ENCODE measurements around the gene PLOD3.
A peak's percentile ranks its signal among the peaks of the same experiment; 100 is the strongest.

PLOD3 gene

GRCh38 chr7:101185258-101185839 is 32.0 kb downstream of the PLOD3 start:
- Histone ChIP-seq H3K4me3 (no peak overlapping the region), H3K9me3 (ENCODE audit: low read depth, low read length) (no peaks in the 10 kb centered on the region), H3K36me3 (ENCODE audit: insufficient read depth, low read length) (no peaks in the 10 kb centered on the region), H3K9ac (ENCODE audit: insufficient read length) (no peak overlapping the region), H3K27ac (no peak overlapping the region)
- DNase-seq (ENCODE audit: low read depth, low spot score): no peak
- TF ChIP-seq POLR2AphosphoS5 (IDR thresholded peaks at IDR 0.05; ENCODE audit: borderline replicate concordance, low read depth, low read length): no peak

GRCh38 chr7:101180130-101180755 is 37.1 kb downstream of the PLOD3 start, which contains the start of gene NAT16:
Gene NAT16 (minus strand): TSS chr7:101180293. CDS start chr7:101174807, 5,486 bp downstream.
- DNase-seq (ENCODE audit: low read depth, low spot score): no peak
- Histone ChIP-seq H3K36me3 (ENCODE audit: insufficient read depth, low read length) (no peaks in the 10 kb centered on the region), H3K27ac (no peak within 1 kb of the TSS), H3K9ac (ENCODE audit: insufficient read length) (peak within 1 kb of the TSS; percentile 37), H3K4me3 (peak within 1 kb of the TSS; percentile 75), H3K9me3 (ENCODE audit: low read depth, low read length) (no peaks in the 10 kb centered on the region)
- no peak for TF ChIP-seq FOXP2 (optimal IDR thresholded peaks at IDR 0.05; ENCODE audit: control extremely low read depth, extremely low read length, insufficient read depth)
- no peak for TF ChIP-seq EZH2 (IDR thresholded peaks at IDR 0.05)
- no peak for TF ChIP-seq POLR2AphosphoS5 (IDR thresholded peaks at IDR 0.05; ENCODE audit: borderline replicate concordance, low read depth, low read length)

DNA sequence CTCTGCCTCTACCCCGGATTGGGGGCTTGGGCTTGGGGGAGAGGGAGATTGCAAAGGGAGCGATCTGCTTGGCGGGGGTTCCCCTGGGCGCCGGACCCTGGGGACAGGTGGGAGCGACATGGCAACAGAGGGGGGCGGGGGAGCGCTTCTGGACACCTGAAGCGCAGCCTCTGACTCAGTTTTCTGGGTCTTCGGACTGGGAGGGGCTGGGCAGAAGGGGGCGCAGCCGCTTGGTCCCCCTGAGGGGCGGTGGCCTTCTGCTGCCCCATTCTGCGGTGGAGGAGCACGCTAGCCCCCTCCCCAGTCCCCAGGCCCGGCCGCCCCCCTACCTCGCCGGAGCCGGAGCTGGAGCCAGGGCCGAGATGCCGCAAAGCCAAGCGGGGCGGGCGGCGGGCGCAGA is 37.7 kb downstream of the PLOD3 start:
- Histone ChIP-seq H3K36me3 (ENCODE audit: insufficient read depth, low read length) (no peaks in the 10 kb centered on the region), H3K27ac (no peak overlapping the region), H3K9ac (ENCODE audit: insufficient read length) (no peak overlapping the region), H3K9me3 (ENCODE audit: low read depth, low read length) (no peaks in the 10 kb centered on the region), H3K4me3 (peak overlapping the region; percentile 75)
- DNase-seq (ENCODE audit: low read depth, low spot score): no peak
- TF ChIP-seq FOXP2 (optimal IDR thresholded peaks at IDR 0.05; ENCODE audit: control extremely low read depth, extremely low read length, insufficient read depth): no peak
- no peak for TF ChIP-seq EZH2 (IDR thresholded peaks at IDR 0.05)
- no peak for TF ChIP-seq POLR2AphosphoS5 (IDR thresholded peaks at IDR 0.05; ENCODE audit: borderline replicate concordance, low read depth, low read length)

DNA sequence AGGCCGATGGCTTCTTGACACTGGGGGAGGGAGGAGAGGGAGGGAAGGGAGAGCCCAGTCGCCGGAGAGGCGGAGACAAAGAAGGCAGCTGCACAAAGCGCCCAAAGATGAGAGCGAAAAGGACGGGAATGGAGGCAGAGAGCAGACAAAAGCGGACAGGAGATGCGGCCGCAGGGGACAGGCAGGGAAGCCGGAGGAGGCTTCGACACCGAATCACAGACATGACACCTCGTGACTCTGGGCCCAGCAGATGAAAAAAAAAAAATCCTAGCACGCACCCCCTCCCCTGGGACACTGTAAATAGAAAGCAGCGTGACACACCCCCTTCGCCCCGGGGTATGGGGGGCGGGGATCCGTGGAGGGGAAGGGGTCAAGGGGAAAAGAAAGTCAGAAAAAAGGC is 38.3 kb downstream of the PLOD3 start:
- no peak for DNase-seq (ENCODE audit: low read depth, low spot score)
- Histone ChIP-seq H3K9me3 (ENCODE audit: low read depth, low read length) (no peaks in the 10 kb centered on the region), H3K36me3 (ENCODE audit: insufficient read depth, low read length) (no peaks in the 10 kb centered on the region), H3K27ac (no peak overlapping the region), H3K9ac (ENCODE audit: insufficient read length) (peak overlapping the region; percentile 37), H3K4me3 (peak overlapping the region; percentile 75)
- TF ChIP-seq EZH2 (IDR thresholded peaks at IDR 0.05): no peak
- TF ChIP-seq POLR2AphosphoS5 (IDR thresholded peaks at IDR 0.05; ENCODE audit: borderline replicate concordance, low read depth, low read length): no peak
- TF ChIP-seq FOXP2 (optimal IDR thresholded peaks at IDR 0.05; ENCODE audit: control extremely low read depth, extremely low read length, insufficient read depth): no peak

- H3K36me3 ChIP-seq (ENCODE audit: insufficient read depth, low read length): no peaks in the 10 kb centered on the region
- H3K4me3 ChIP-seq: no peak overlapping the region
- no peak for DNase-seq (ENCODE audit: low read depth, low spot score)
- no peak for TF ChIP-seq FOXP2 (optimal IDR thresholded peaks at IDR 0.05; ENCODE audit: control extremely low read depth, extremely low read length, insufficient read depth)
- TF ChIP-seq POLR2AphosphoS5 (IDR thresholded peaks at IDR 0.05; ENCODE audit: borderline replicate concordance, low read depth, low read length): no peak
- no peak for TF ChIP-seq EZH2 (IDR thresholded peaks at IDR 0.05)
- no peaks in the 10 kb centered on the region for H3K9me3 ChIP-seq (ENCODE audit: low read depth, low read length)
- no peak overlapping the region for H3K27ac ChIP-seq
- H3K9ac ChIP-seq (ENCODE audit: insufficient read length): no peak overlapping the region
Observed at GRCh38 chr7:101177644-101178043, 39.7 kb downstream of the PLOD3 start.

GRCh38 chr7:101175664-101176063 is 41.7 kb downstream of the PLOD3 start:
- TF ChIP-seq EZH2 (IDR thresholded peaks at IDR 0.05) (no peak), POLR2AphosphoS5 (IDR thresholded peaks at IDR 0.05; ENCODE audit: borderline replicate concordance, low read depth, low read length) (no peak), FOXP2 (optimal IDR thresholded peaks at IDR 0.05; ENCODE audit: control extremely low read depth, extremely low read length, insufficient read depth) (no peak)
- no peak for DNase-seq (ENCODE audit: low read depth, low spot score)
- no peak overlapping the region for H3K27ac ChIP-seq

GRCh38 chr7:101174322-101174854 is 43.0 kb downstream of the PLOD3 start:
- Histone ChIP-seq H3K36me3 (ENCODE audit: insufficient read depth, low read length) (no peaks in the 10 kb centered on the region), H3K4me3 (peak overlapping the region; percentile 70; the same call in 1 of the 2 replicates), H3K27ac (no peak overlapping the region), H3K9ac (ENCODE audit: insufficient read length) (no peak overlapping the region), H3K9me3 (ENCODE audit: low read depth, low read length) (no peaks in the 10 kb centered on the region)
- DNase-seq (ENCODE audit: low read depth, low spot score): no peak
- TF ChIP-seq POLR2AphosphoS5 (IDR thresholded peaks at IDR 0.05; ENCODE audit: borderline replicate concordance, low read depth, low read length) (no peak), FOXP2 (optimal IDR thresholded peaks at IDR 0.05; ENCODE audit: control extremely low read depth, extremely low read length, insufficient read depth) (no peak), EZH2 (IDR thresholded peaks at IDR 0.05) (no peak)

More at GRCh38 chr7:101175664-101176063, 41.7 kb downstream of the PLOD3 start:
- Histone ChIP-seq H3K9ac (ENCODE audit: insufficient read length) (no peak overlapping the region), H3K4me3 (no peak overlapping the region), H3K36me3 (ENCODE audit: insufficient read depth, low read length) (no peaks in the 10 kb centered on the region), H3K9me3 (ENCODE audit: low read depth, low read length) (no peaks in the 10 kb centered on the region)

GRCh38 chr7:101173752-101174244 is 43.6 kb downstream of the PLOD3 start:
- H3K27ac ChIP-seq: no peak overlapping the region
- TF ChIP-seq FOXP2 (optimal IDR thresholded peaks at IDR 0.05; ENCODE audit: control extremely low read depth, extremely low read length, insufficient read depth) (no peak), POLR2AphosphoS5 (IDR thresholded peaks at IDR 0.05; ENCODE audit: borderline replicate concordance, low read depth, low read length) (no peak), EZH2 (IDR thresholded peaks at IDR 0.05) (no peak)
- H3K9ac ChIP-seq (ENCODE audit: insufficient read length): no peak overlapping the region
- H3K4me3 ChIP-seq: peak overlapping the region; percentile 70
- no peak for DNase-seq (ENCODE audit: low read depth, low spot score)
- no peaks in the 10 kb centered on the region for H3K9me3 ChIP-seq (ENCODE audit: low read depth, low read length)
- H3K36me3 ChIP-seq (ENCODE audit: insufficient read depth, low read length): no peaks in the 10 kb centered on the region
